Transverse colon (tissue), 4 donors: ENCODE results near the gene TFAP2A. TPM values are rescaled to one million over a fixed set of nuclear protein-coding genes. Genes with fewer than 3 reads are reported as not detected.

Experiments
- DNase-seq: peaks from one replicate; pipeline ENCODE4 v3.0.0-alpha.2; 2019
- H3K27ac ChIP-seq, 4 donors: fragments of 200-600 bp; sonication (generic); 2 replicates each; pipeline ENCODE4 v1.5.1; 2016 to 2018; ENCODE audit warnings: inconsistent platforms in 4 of 4
- H3K27me3 ChIP-seq: fragments of 200-600 bp; sonication (generic); 2 replicates; pipeline ENCODE4 v1.5.1; 2017; ENCODE audit warnings: inconsistent platforms
- H3K36me3 ChIP-seq, 4 donors: fragments of 200-600 bp; sonication (generic); 2 replicates each; pipeline ENCODE4 v1.5.1; 2017 to 2019; ENCODE audit warnings: inconsistent platforms in 4 of 4
- H3K4me1 ChIP-seq, 4 donors: fragments of 200-600 bp; sonication (generic); 2 replicates each; pipeline ENCODE4 v1.5.1; 2017 to 2020; ENCODE audit warnings: inconsistent platforms in 4 of 4
- H3K4me3 ChIP-seq, 4 donors: fragments of 200-600 bp; sonication (generic); 1 replicate in 1 of 4; 2 replicates in 3 of 4; pipeline versions ENCODE4 v1.5.1 to v1.6.1; 2017 to 2019; ENCODE audit warnings: inconsistent platforms in 4 of 4
- H3K9me3 ChIP-seq, 2 donors: fragments of 200-600 bp; sonication (generic); 2 replicates each; pipeline ENCODE4 v1.5.1; 2017 to 2019; ENCODE audit warnings: inconsistent platforms in 2 of 2
- CTCF ChIP-seq, 5 experiments: fragments of 200-600 bp in 3 of 5; fragments of 450-650 bp in 2 of 5; sonication (generic) in 3 of 5; IDR thresholded peaks; 1 replicate in 2 of 5; 2 replicates in 3 of 5; pipeline ENCODE4 v1.5.1; 2016 to 2017; ENCODE audit warnings: antibody characterized with exemption in 5 of 5, inconsistent platforms in 3 of 5, mild to moderate bottlenecking in 2 of 5, moderate library complexity in 1 of 5
- EP300 ChIP-seq: sonication (generic); formaldehyde crosslinking; IDR thresholded peaks from one replicate; pipeline ENCODE4 v1.6.1; 2017; ENCODE audit warnings: antibody characterized with exemption, low read depth
- POLR2A ChIP-seq: fragments of 450-650 bp; IDR thresholded peaks from one replicate; pipeline ENCODE4 v1.6.1; 2016; ENCODE audit warnings: antibody characterized with exemption, mild to moderate bottlenecking, moderate library complexity
- POLR2AphosphoS5 ChIP-seq, 3 donors: sonication (generic); formaldehyde crosslinking; IDR thresholded peaks; one replicate each; pipeline ENCODE4 v1.6.1; 2016; ENCODE audit warnings: antibody characterized with exemption in 3 of 3
- WGBS, 2 donors: methylation state at CpG; one replicate each; pipeline ENCODE4 v1.1.5; 2018; ENCODE audit warnings: low coverage in 1 of 2; 5-methylcytosine and 5-hydroxymethylcytosine counted together
- in situ Hi-C, 4 donors: fragments of 200-750 bp; cut with MboI; loops; one replicate each; pipeline versions ENCODE4 v1.15.0 to v1.15.1; 2017; ENCODE audit warnings: low sequenced_read_pairs in 3 of 4, low pct_ligation_motif_present in 1 of 4, low pct_unique_long_range_greater_than_20kb in 1 of 4
- intact Hi-C: fragments of 100-400 bp; cut with DNase I; formaldehyde crosslinking; loops from one replicate; pipeline ENCODE4 v1.15.1; 2023; ENCODE audit warnings: low total_unique reads
- total RNA-seq, 4 donors: library from RNA; depleted of rRNA; stranded (reverse); fragments of >200 nt; gene quantifications; one replicate each; pipeline ENCODE4 v1.1.0, GENCODE V29; 2016

TFAP2A gene
- total RNA-seq, 4 donors from 2014 or later = not detected

GRCh38 chr6:10385524-10386132 is 29.2 kb downstream of the TFAP2A start:
- in situ Hi-C loops (no loop called here), intact Hi-C loops (no loop called here)
- H3K27me3 ChIP-seq = peaks cover 100% of the 10 kb centered on the region

GRCh38 chr6:10384610-10385523 is 30.0 kb downstream of the TFAP2A start:
- Histone ChIP-seq H3K4me3 (no peak overlapping the region), H3K27me3 (peaks cover 99% of the 10 kb centered on the region), H3K4me1 (peaks cover 6 to 20% (median 7%) of the 10 kb centered on the region in 4 donors), H3K36me3 (no peaks in the 10 kb centered on the region), H3K27ac (no peak overlapping the region), H3K9me3 (no peaks in the 10 kb centered on the region)
- 14 to 29% methylated on average over 18 to 64 of the region's 64 CpGs for WGBS, 2 donors
- no peak for DNase-seq
- intact Hi-C loops (no loop called here), in situ Hi-C loops (no loop called here)
- no peak for TF ChIP-seq POLR2AphosphoS5 (IDR thresholded peaks at IDR 0.05)
- TF ChIP-seq EP300 = no peak
- no peak for TF ChIP-seq POLR2A
- no peak for TF ChIP-seq CTCF (IDR thresholded peaks at IDR 0.05)

More at GRCh38 chr6:10385524-10386132, 29.2 kb downstream of the TFAP2A start:
- H3K4me3 ChIP-seq = no peak overlapping the region
- H3K4me1 ChIP-seq = peaks cover 6 to 20% (median 7%) of the 10 kb centered on the region in 4 donors
- 24% methylated on average over 21 of the region's 21 CpGs; no CpG with 5 or more reads in 1 of the 2 donors for WGBS, 2 donors
- H3K9me3 ChIP-seq = no peaks in the 10 kb centered on the region
- H3K36me3 ChIP-seq = no peaks in the 10 kb centered on the region
- DNase-seq = no peak
- H3K27ac ChIP-seq = no peak overlapping the region
- TF ChIP-seq EP300 (no peak), CTCF (IDR thresholded peaks at IDR 0.05) (no peak), POLR2A (no peak), POLR2AphosphoS5 (IDR thresholded peaks at IDR 0.05) (no peak)

- no peak overlapping the region for H3K27ac ChIP-seq
- in situ Hi-C loops (no loop called here), intact Hi-C loops (no loop called here)
- H3K27me3 ChIP-seq = peaks cover 96% of the 10 kb centered on the region
- no peaks in the 10 kb centered on the region for H3K36me3 ChIP-seq
- no peak for TF ChIP-seq POLR2A
- TF ChIP-seq EP300 = no peak
- TF ChIP-seq CTCF (IDR thresholded peaks at IDR 0.05) = no peak
- no peak for TF ChIP-seq POLR2AphosphoS5 (IDR thresholded peaks at IDR 0.05)
- H3K9me3 ChIP-seq = no peaks in the 10 kb centered on the region
- peaks cover 6 to 20% (median 7%) of the 10 kb centered on the region in 4 donors for H3K4me1 ChIP-seq
- no peak for DNase-seq
- 11 to 32% methylated on average over 4 to 9 of the region's 9 CpGs for WGBS, 2 donors
- H3K4me3 ChIP-seq = no peak overlapping the region
Measured at GRCh38 chr6:10384091-10384609, 30.7 kb downstream of the TFAP2A start.

GRCh38 chr6:10383331-10384090 is 31.4 kb downstream of the TFAP2A start:
- no peak for DNase-seq
- Histone ChIP-seq H3K4me1 (peaks cover 6 to 20% (median 7%) of the 10 kb centered on the region in 4 donors), H3K27me3 (peaks cover 95% of the 10 kb centered on the region), H3K4me3 (peak overlapping the region in 1 of 4 donors; percentile 23), H3K36me3 (no peaks in the 10 kb centered on the region), H3K9me3 (no peaks in the 10 kb centered on the region), H3K27ac (no peak overlapping the region)
- intact Hi-C loops (no loop called here), in situ Hi-C loops (no loop called here)
- TF ChIP-seq POLR2A = no peak
- TF ChIP-seq POLR2AphosphoS5 (IDR thresholded peaks at IDR 0.05) = no peak
- TF ChIP-seq EP300 = no peak
- TF ChIP-seq CTCF (IDR thresholded peaks at IDR 0.05) = no peak
- WGBS, 2 donors = 0 to 5% methylated on average over 2 to 38 of the region's 48 CpGs
